Nephron progenitor cell (in vitro differentiated cells): ENCODE data around the gene AMBP.
A peak's percentile ranks its signal among the peaks of the same experiment; 100 is the strongest.

Source experiments
- DNase-seq: peaks from one replicate; pipeline ENCODE4 v3.0.0; 2021
- H3K27ac Mint-ChIP-seq: 2 replicates; pipeline ENCODE4 v1.8.0; 2021; ENCODE audit warnings: mild to moderate bottlenecking, moderate library complexity, mixed read lengths
- H3K27me3 Mint-ChIP-seq: 2 replicates; pipeline ENCODE4 v1.8.0; 2021; ENCODE audit warnings: mild to moderate bottlenecking, low read depth, mixed read lengths; ENCODE audit not compliant: poor library complexity
- H3K36me3 Mint-ChIP-seq: 2 replicates; pipeline ENCODE4 v1.8.0; 2021; ENCODE audit warnings: low read depth, mixed read lengths
- H3K4me1 Mint-ChIP-seq: 2 replicates; pipeline ENCODE4 v1.8.0; 2021; ENCODE audit warnings: mixed read lengths
- H3K4me3 Mint-ChIP-seq: 2 replicates; pipeline ENCODE4 v1.8.0; 2021; ENCODE audit warnings: mild to moderate bottlenecking, moderate library complexity, mixed read lengths
- H3K9me3 Mint-ChIP-seq: 2 replicates; pipeline ENCODE4 v1.8.0; 2021; ENCODE audit warnings: mild to moderate bottlenecking, moderate library complexity, mixed read lengths
- TF ChIP-seq, protein P1 (sequence below): fragments of 200-600 bp; sonication (generic); IDR thresholded peaks from 2 replicates; pipeline ENCODE4 v1.5.0; 2021; ENCODE audit warnings: antibody characterized with exemption

The AMBP gene

GRCh38 chr9:114123031-114123977, 45.2 kb upstream of the AMBP start:
- no peak overlapping the region for H3K27ac Mint-ChIP-seq
- H3K4me3 Mint-ChIP-seq, result no peak overlapping the region
- TF ChIP-seq, protein P1, sequence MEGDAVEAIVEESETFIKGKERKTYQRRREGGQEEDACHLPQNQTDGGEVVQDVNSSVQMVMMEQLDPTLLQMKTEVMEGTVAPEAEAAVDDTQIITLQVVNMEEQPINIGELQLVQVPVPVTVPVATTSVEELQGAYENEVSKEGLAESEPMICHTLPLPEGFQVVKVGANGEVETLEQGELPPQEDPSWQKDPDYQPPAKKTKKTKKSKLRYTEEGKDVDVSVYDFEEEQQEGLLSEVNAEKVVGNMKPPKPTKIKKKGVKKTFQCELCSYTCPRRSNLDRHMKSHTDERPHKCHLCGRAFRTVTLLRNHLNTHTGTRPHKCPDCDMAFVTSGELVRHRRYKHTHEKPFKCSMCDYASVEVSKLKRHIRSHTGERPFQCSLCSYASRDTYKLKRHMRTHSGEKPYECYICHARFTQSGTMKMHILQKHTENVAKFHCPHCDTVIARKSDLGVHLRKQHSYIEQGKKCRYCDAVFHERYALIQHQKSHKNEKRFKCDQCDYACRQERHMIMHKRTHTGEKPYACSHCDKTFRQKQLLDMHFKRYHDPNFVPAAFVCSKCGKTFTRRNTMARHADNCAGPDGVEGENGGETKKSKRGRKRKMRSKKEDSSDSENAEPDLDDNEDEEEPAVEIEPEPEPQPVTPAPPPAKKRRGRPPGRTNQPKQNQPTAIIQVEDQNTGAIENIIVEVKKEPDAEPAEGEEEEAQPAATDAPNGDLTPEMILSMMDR, result no peak
- H3K9me3 Mint-ChIP-seq, result peaks cover 12% of the 10 kb centered on the region
- DNase-seq, result no peak
- H3K27me3 Mint-ChIP-seq, result peaks cover 16% of the 10 kb centered on the region
- peaks cover 72% of the 10 kb centered on the region for H3K4me1 Mint-ChIP-seq
- no peaks in the 10 kb centered on the region for H3K36me3 Mint-ChIP-seq

DNA sequence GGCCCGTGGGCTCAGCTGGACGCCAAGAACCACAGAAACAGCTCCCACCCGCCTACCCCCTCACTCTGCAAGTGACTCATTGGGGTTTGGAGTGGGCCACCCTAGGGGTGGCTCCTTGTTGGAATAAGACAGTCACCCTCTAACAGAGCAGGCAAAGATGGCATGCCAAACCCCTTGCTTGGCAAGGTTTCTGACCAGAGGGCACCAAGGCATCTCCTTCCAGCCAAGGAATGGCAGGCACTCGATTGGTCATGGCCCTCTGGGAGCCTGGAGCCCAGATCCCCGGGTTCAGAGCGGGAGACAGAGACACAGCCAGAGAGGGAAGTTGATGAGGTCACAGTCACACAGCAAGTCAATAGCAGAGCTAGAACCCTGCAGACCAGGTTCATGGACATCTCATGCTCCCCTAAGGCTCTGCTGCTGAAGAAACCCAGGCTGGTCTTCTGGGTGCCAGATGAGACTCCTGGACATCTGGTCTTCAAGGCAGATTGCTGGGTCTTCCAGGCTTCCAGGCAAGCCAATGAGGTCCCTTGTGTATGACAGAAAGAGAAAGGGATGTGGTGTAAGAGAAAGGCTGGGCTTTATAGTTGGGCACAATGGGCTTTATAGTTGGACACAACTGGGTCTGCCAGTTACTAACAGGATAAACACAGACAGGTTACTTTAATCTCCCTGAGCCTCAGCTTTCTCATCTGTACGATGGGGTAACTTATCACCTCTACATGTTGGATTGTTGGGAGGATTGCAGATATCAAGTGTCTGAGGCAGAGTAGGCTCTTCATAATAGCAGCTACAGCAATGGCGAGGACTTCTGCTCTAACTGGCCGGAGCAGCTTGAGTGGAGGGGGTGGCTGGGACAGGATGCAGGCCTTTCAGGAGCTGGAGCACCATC, 44.3 kb upstream of the AMBP start:
- Mint-ChIP-seq H3K4me1 (peaks cover 81% of the 10 kb centered on the region), H3K27ac (no peak overlapping the region), H3K4me3 (no peak overlapping the region), H3K36me3 (no peaks in the 10 kb centered on the region), H3K9me3 (peaks cover 3% of the 10 kb centered on the region), H3K27me3 (peaks cover 14% of the 10 kb centered on the region)
- TF ChIP-seq, protein P1, result no peak
- DNase-seq, result no peak

- H3K9me3 Mint-ChIP-seq, result no peaks in the 10 kb centered on the region
- H3K4me3 Mint-ChIP-seq, result no peak overlapping the region
- no peaks in the 10 kb centered on the region for H3K36me3 Mint-ChIP-seq
- peaks cover 80% of the 10 kb centered on the region for H3K4me1 Mint-ChIP-seq
- H3K27me3 Mint-ChIP-seq, result peaks cover 9% of the 10 kb centered on the region
- TF ChIP-seq, protein P1, result no peak
- peak; percentile 25 for DNase-seq
- peak overlapping the region; percentile 75 for H3K27ac Mint-ChIP-seq
Measured at GRCh38 chr9:114121227-114122135, 43.4 kb upstream of the AMBP start.

DNA sequence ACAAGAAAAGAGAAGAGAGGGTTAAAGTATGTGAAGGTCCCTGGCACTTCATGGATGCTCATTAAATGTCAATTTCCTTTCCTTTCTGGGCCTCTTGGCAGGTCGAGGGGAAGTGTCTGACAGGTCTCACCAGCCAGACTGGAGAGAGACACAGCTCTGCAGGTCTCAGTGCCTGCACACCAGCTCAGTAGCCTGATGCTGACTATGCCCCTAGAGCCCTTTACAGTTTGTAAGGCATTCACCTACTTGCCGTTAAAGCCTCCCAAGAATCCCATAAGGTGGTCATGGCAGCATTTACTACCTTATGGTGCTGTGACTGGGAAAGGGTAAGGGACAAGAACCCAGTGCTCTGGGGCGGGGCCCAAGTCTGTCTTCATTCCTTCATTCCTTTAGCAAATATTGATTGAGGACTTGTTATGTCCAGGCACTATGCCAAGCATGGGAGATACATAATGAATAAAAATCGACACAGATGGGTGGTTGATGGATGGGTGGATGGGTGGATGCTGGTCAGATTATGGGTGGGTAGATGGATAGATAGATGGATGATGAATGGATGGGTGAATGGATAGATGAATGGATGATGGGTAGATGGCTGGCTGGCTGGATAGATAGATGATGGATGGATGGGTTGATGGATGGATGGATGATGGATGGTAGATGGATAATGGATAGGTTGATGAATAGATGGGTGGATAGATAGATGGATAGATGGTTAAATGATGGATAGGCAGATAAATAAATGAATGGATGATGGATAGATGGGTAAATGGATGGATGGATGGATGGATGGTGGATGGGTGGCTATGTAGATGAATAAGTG, 42.3 kb upstream of the AMBP start:
- no peak for DNase-seq
- no peak overlapping the region for H3K4me3 Mint-ChIP-seq
- no peaks in the 10 kb centered on the region for H3K9me3 Mint-ChIP-seq
- H3K36me3 Mint-ChIP-seq, result no peaks in the 10 kb centered on the region
- peaks cover 13% of the 10 kb centered on the region for H3K27me3 Mint-ChIP-seq
- H3K4me1 Mint-ChIP-seq, result peaks cover 71% of the 10 kb centered on the region
- TF ChIP-seq, protein P1, result no peak
- no peak overlapping the region for H3K27ac Mint-ChIP-seq
